Mesenchymal stem cell (in vitro differentiated cells and primary cell): ENCODE results near the gene SPRTN.

Source experiments
- DNase-seq: peaks from one replicate; pipeline ENCODE4 v3.0.0-alpha.2; 2013
- H2AFZ ChIP-seq: one replicate; pipeline ENCODE4 v1.6.1; 2013; ENCODE audit warnings: low read depth, mild to moderate bottlenecking, control low read depth, inconsistent platforms, low read length, moderate library complexity
- H2AK5ac ChIP-seq: 2 replicates; pipeline ENCODE4 v1.6.1; 2013; ENCODE audit warnings: low read length, moderate library complexity, mild to moderate bottlenecking, inconsistent platforms; ENCODE audit not compliant: severe bottlenecking
- H2BK120ac ChIP-seq: one replicate; pipeline ENCODE4 v1.6.1; 2013; ENCODE audit warnings: low read depth, mild to moderate bottlenecking, inconsistent platforms, low read length, moderate library complexity
- H2BK12ac ChIP-seq, 2 experiments: one replicate each; pipeline ENCODE4 v1.6.1; 2013; ENCODE audit warnings: inconsistent platforms in 2 of 2, low read length in 2 of 2, mild to moderate bottlenecking in 2 of 2, moderate library complexity in 2 of 2, control low read depth in 1 of 2
- H2BK15ac ChIP-seq: one replicate; pipeline ENCODE4 v1.6.1; 2013; ENCODE audit warnings: mild to moderate bottlenecking, low read depth, inconsistent platforms; ENCODE audit not compliant: poor library complexity, severe bottlenecking
- H2BK5ac ChIP-seq: 2 replicates; pipeline ENCODE4 v1.6.1; 2013; ENCODE audit warnings: low read depth, mild to moderate bottlenecking, low read length, control low read depth, inconsistent platforms; ENCODE audit not compliant: poor library complexity, severe bottlenecking
- H3K14ac ChIP-seq, 2 experiments: one replicate each; pipeline ENCODE4 v1.6.1; 2013; ENCODE audit warnings: inconsistent platforms in 2 of 2, low read length in 2 of 2, control low read depth in 1 of 2, mild to moderate bottlenecking in 1 of 2, moderate library complexity in 1 of 2
- H3K18ac ChIP-seq, 2 experiments: one replicate each; pipeline ENCODE4 v1.6.1; 2013; ENCODE audit warnings: inconsistent platforms in 2 of 2, low read length in 2 of 2, control low read depth in 1 of 2, low read depth in 1 of 2, mild to moderate bottlenecking in 1 of 2
- H3K23ac ChIP-seq, 2 experiments: one replicate each; pipeline ENCODE4 v1.6.1; 2013; ENCODE audit warnings: inconsistent platforms in 2 of 2, low read length in 2 of 2, mild to moderate bottlenecking in 2 of 2, moderate library complexity in 2 of 2, control low read depth in 1 of 2
- H3K27ac ChIP-seq: 2 replicates; pipeline ENCODE4 v1.5.1; 2013; ENCODE audit warnings: mild to moderate bottlenecking, moderate library complexity, low read length, control low read depth, inconsistent platforms; ENCODE audit not compliant: poor library complexity, severe bottlenecking
- H3K27me3 ChIP-seq, 2 experiments: 2 replicates each; pipeline versions ENCODE4 v1.6.1 to v1.7.0; 2013; ENCODE audit warnings: low read length in 2 of 2, mild to moderate bottlenecking in 2 of 2, moderate library complexity in 2 of 2, control low read depth in 1 of 2, inconsistent platforms in 1 of 2; ENCODE audit not compliant: control insufficient read depth in 1 of 2, insufficient read depth in 1 of 2
- H3K36me3 ChIP-seq, 2 experiments: 2 replicates each; pipeline versions ENCODE4 v1.6.1 to v1.7.0; 2013; ENCODE audit warnings: low read length in 2 of 2, control low read depth in 1 of 2, inconsistent platforms in 1 of 2, low read depth in 1 of 2, mild to moderate bottlenecking in 1 of 2; ENCODE audit not compliant: insufficient read depth in 2 of 2, control insufficient read depth in 1 of 2
- H3K4ac ChIP-seq, 2 experiments: one replicate each; pipeline ENCODE4 v1.6.1; 2013; ENCODE audit warnings: inconsistent platforms in 2 of 2, low read length in 2 of 2, mild to moderate bottlenecking in 2 of 2, moderate library complexity in 2 of 2, control low read depth in 1 of 2, low read depth in 1 of 2
- H3K4me1 ChIP-seq: 2 replicates; pipeline ENCODE4 v1.6.1; 2013; ENCODE audit warnings: low read depth, low read length, control low read depth; ENCODE audit not compliant: control insufficient read depth, insufficient read depth
- H3K4me2 ChIP-seq: 2 replicates; pipeline ENCODE4 v1.6.1; 2013; ENCODE audit warnings: low read length, mild to moderate bottlenecking, inconsistent platforms; ENCODE audit not compliant: poor library complexity, severe bottlenecking
- H3K4me3 ChIP-seq, 2 experiments: 2 replicates each; pipeline versions ENCODE4 v1.5.1 to v1.7.0; 2013; ENCODE audit warnings: low read length in 2 of 2, mild to moderate bottlenecking in 2 of 2, control low read depth in 1 of 2, low read depth in 1 of 2; ENCODE audit not compliant: insufficient read depth in 1 of 2
- H3K79me1 ChIP-seq: replicated peaks from 2 replicates; pipeline ENCODE4 v1.6.1; 2013; ENCODE audit warnings: mild to moderate bottlenecking, control low read depth, low read length, inconsistent platforms; ENCODE audit not compliant: poor library complexity, severe bottlenecking
- H3K9ac ChIP-seq: 2 replicates; pipeline ENCODE4 v1.7.0; 2013; ENCODE audit warnings: mild to moderate bottlenecking, low read length, moderate library complexity
- H3K9me3 ChIP-seq: 2 replicates; pipeline ENCODE4 v1.7.0; 2013; ENCODE audit warnings: mild to moderate bottlenecking, low read length; ENCODE audit not compliant: control insufficient read depth
- H4K8ac ChIP-seq: one replicate; pipeline ENCODE4 v1.6.1; 2013; ENCODE audit warnings: inconsistent platforms, mild to moderate bottlenecking, low read length, moderate library complexity
- H4K91ac ChIP-seq: one replicate; pipeline ENCODE4 v1.6.1; 2013; ENCODE audit warnings: mild to moderate bottlenecking, low read length, inconsistent platforms
- WGBS: methylation state at CpG from one replicate; pipeline ENCODE4 v1.1.7; 2013; ENCODE audit warnings: mixed read lengths; 5-methylcytosine and 5-hydroxymethylcytosine counted together

Gene SPRTN

GRCh38 chr1:231351816-231352215 lies 13.7 kb downstream of the SPRTN start:
- no peak overlapping the region for H3K27ac ChIP-seq
- no peak overlapping the region for H3K4me2 ChIP-seq
- no peak for DNase-seq
- no peak overlapping the region for H2AK5ac ChIP-seq
- H3K79me1 ChIP-seq, result peaks cover 24% of the 10 kb centered on the region
- no peaks in the 10 kb centered on the region for H3K9me3 ChIP-seq
- no peak overlapping the region for H3K18ac ChIP-seq
- H2AFZ ChIP-seq, result no peak overlapping the region
- no peak overlapping the region for H4K91ac ChIP-seq
- H3K14ac ChIP-seq, result no peak overlapping the region
- no peak overlapping the region for H3K4me3 ChIP-seq
- no peak overlapping the region for H3K23ac ChIP-seq
- no peaks in the 10 kb centered on the region for H3K27me3 ChIP-seq
- H3K9ac ChIP-seq, result no peak overlapping the region
- H4K8ac ChIP-seq, result no peak overlapping the region
- H2BK120ac ChIP-seq, result no peak overlapping the region
- H3K36me3 ChIP-seq, result peaks cover 13 to 67% of the 10 kb centered on the region in 2 experiments
- WGBS, result no CpG with 5 or more reads among the region's 2 CpGs
- no peak overlapping the region for H2BK12ac ChIP-seq
- no peaks in the 10 kb centered on the region for H3K4me1 ChIP-seq
- H2BK5ac ChIP-seq, result no peak overlapping the region
- no peak overlapping the region for H3K4ac ChIP-seq
- H2BK15ac ChIP-seq, result no peak overlapping the region

- Histone ChIP-seq H2BK15ac (no peak overlapping the region), H3K36me3 (peaks cover 9 to 55% of the 10 kb centered on the region in 2 experiments), H3K27me3 (no peaks in the 10 kb centered on the region), H3K18ac (no peak overlapping the region), H3K4me1 (no peaks in the 10 kb centered on the region), H3K4me3 (no peak overlapping the region), H2BK12ac (no peak overlapping the region), H3K9me3 (no peaks in the 10 kb centered on the region), H2BK120ac (no peak overlapping the region), H3K27ac (no peak overlapping the region), H3K9ac (peak overlapping the region; percentile 2), H2BK5ac (no peak overlapping the region), H2AFZ (no peak overlapping the region), H3K14ac (no peak overlapping the region), H4K91ac (no peak overlapping the region), H2AK5ac (no peak overlapping the region), H3K23ac (no peak overlapping the region), H4K8ac (no peak overlapping the region), H3K79me1 (peaks cover 15% of the 10 kb centered on the region), H3K4me2 (no peak overlapping the region), H3K4ac (no peak overlapping the region)
- WGBS, result no CpG with 5 or more reads among the region's 2 CpGs
- DNase-seq, result no peak
Measured at GRCh38 chr1:231353086-231353485, 15.0 kb downstream of the SPRTN start.

- Histone ChIP-seq H3K18ac (no peak overlapping the region), H3K4me2 (no peak overlapping the region), H2BK12ac (no peak overlapping the region), H3K27me3 (no peaks in the 10 kb centered on the region), H3K27ac (no peak overlapping the region), H2BK15ac (no peak overlapping the region), H2BK5ac (no peak overlapping the region), H3K4me3 (no peak overlapping the region), H2AK5ac (no peak overlapping the region), H3K9ac (peak overlapping the region; percentile 18), H3K14ac (no peak overlapping the region), H4K8ac (no peak overlapping the region), H3K23ac (no peak overlapping the region), H2BK120ac (no peak overlapping the region), H3K4me1 (no peaks in the 10 kb centered on the region), H2AFZ (no peak overlapping the region), H3K79me1 (peaks cover 14% of the 10 kb centered on the region), H3K4ac (no peak overlapping the region), H4K91ac (no peak overlapping the region), H3K9me3 (no peaks in the 10 kb centered on the region), H3K36me3 (peaks cover 7 to 41% of the 10 kb centered on the region in 2 experiments)
- WGBS, result 100% methylated on average over 1 of the region's 5 CpGs
- peak; percentile 57 for DNase-seq
Measured at GRCh38 chr1:231354330-231355020, 16.4 kb downstream of the SPRTN start.

- no peak overlapping the region for H3K14ac ChIP-seq
- peak overlapping the region in 1 of 2 experiments; percentile 11 for H3K4ac ChIP-seq
- H3K9me3 ChIP-seq, result no peaks in the 10 kb centered on the region
- peak; percentile 35 for DNase-seq
- H3K4me1 ChIP-seq, result no peaks in the 10 kb centered on the region
- no peak overlapping the region for H2AK5ac ChIP-seq
- H3K27me3 ChIP-seq, result no peaks in the 10 kb centered on the region
- no peak overlapping the region for H3K23ac ChIP-seq
- no peak overlapping the region for H2BK12ac ChIP-seq
- H2BK5ac ChIP-seq, result no peak overlapping the region
- no peak overlapping the region for H3K18ac ChIP-seq
- H3K4me3 ChIP-seq, result no peak overlapping the region
- peaks cover 3 to 34% of the 10 kb centered on the region in 2 experiments for H3K36me3 ChIP-seq
- H4K8ac ChIP-seq, result no peak overlapping the region
- no peak overlapping the region for H2BK120ac ChIP-seq
- H3K79me1 ChIP-seq, result peaks cover 16% of the 10 kb centered on the region
- peak overlapping the region; percentile 37 for H3K9ac ChIP-seq
- WGBS, result 83% methylated on average over 3 of the region's 3 CpGs
- H3K4me2 ChIP-seq, result no peak overlapping the region
- H2AFZ ChIP-seq, result no peak overlapping the region
- H4K91ac ChIP-seq, result no peak overlapping the region
- H3K27ac ChIP-seq, result no peak overlapping the region
- H2BK15ac ChIP-seq, result no peak overlapping the region
Measured at GRCh38 chr1:231355171-231355570, 17.1 kb downstream of the SPRTN start.
